IMR-90 (cell line): ENCODE data around the gene AXDND1. TPM values are rescaled to one million over a fixed set of nuclear protein-coding genes. Genes with fewer than 3 reads are reported as not detected.

Experiments used
- ATAC-seq: fragments of 200-7000 bp; cut with Tn5 transposase; 2 replicates; pipeline ENCODE4 v1.9.1; 2020; ENCODE audit warnings: low read depth, mild to moderate bottlenecking, moderate library complexity
- BruUV-seq: library from RNA; stranded (reverse); fragments of 400-500 nt; replicated peaks from 2 replicates; lab custom pipeline; 2021; lab: Mats Ljungman, UMichigan
- CTCF ChIA-PET: fragments of 300-600 bp; formaldehyde crosslinking; extraction: SDS; loops from one replicate; lab custom pipeline; 2021; ENCODE audit warnings: antibody characterized with exemption; lab: Yijun Ruan, JAX
- POLR2A ChIA-PET: fragments of 300-600 bp; sonication (Branson Sonifier 250); formaldehyde crosslinking; loops from one replicate; lab custom pipeline; 2022; ENCODE audit warnings: antibody characterized with exemption; ENCODE audit not compliant: unreplicated experiment; lab: Charles Lee
- DNase-seq: peaks from one replicate; pipeline ENCODE4 v3.0.0; 2013
- H2AFZ ChIP-seq: replicated peaks from 2 replicates; pipeline ENCODE3; 2013; ENCODE audit warnings: low read length, mild to moderate bottlenecking; ENCODE audit not compliant: poor library complexity
- H2AK5ac ChIP-seq: 2 replicates; pipeline ENCODE4 v1.6.1; 2013; ENCODE audit warnings: low read depth, low read length, inconsistent platforms
- H2AK9ac ChIP-seq: replicated peaks from 2 replicates; pipeline ENCODE3; 2013; ENCODE audit warnings: mild to moderate bottlenecking, low read depth, low read length, moderate library complexity; ENCODE audit not compliant: poor library complexity
- H2BK120ac ChIP-seq: 2 replicates; pipeline ENCODE4 v1.6.1; 2013; ENCODE audit warnings: low read depth, low read length, inconsistent platforms
- H2BK15ac ChIP-seq: 3 replicates; pipeline ENCODE4 v1.6.1; 2013; ENCODE audit warnings: low read depth, low read length, inconsistent platforms
- H2BK20ac ChIP-seq: 2 replicates; pipeline ENCODE4 v1.6.1; 2013; ENCODE audit warnings: low read depth, mild to moderate bottlenecking, inconsistent platforms, low read length, moderate library complexity
- H2BK5ac ChIP-seq: 2 replicates; pipeline ENCODE4 v1.6.1; 2013; ENCODE audit warnings: mild to moderate bottlenecking, low read depth, low read length, inconsistent platforms; ENCODE audit not compliant: poor library complexity, severe bottlenecking
- H3K14ac ChIP-seq: replicated peaks from 2 replicates; pipeline ENCODE4 v1.6.1; 2013; ENCODE audit warnings: low read depth, low read length, inconsistent platforms
- H3K18ac ChIP-seq: 2 replicates; pipeline ENCODE4 v1.6.1; 2013; ENCODE audit warnings: low read depth, low read length, control low read depth
- H3K23ac ChIP-seq: 2 replicates; pipeline ENCODE4 v1.6.1; 2013; ENCODE audit warnings: low read depth, low read length, inconsistent platforms
- H3K27ac ChIP-seq: 2 replicates; pipeline ENCODE4 v1.5.1; 2013; ENCODE audit warnings: mild to moderate bottlenecking, control low read depth, low read length; ENCODE audit not compliant: insufficient read depth
- H3K27me3 ChIP-seq: 2 replicates; pipeline ENCODE4 v1.6.1; 2013; ENCODE audit warnings: low read length; ENCODE audit not compliant: control insufficient read depth, insufficient read depth
- H3K36me3 ChIP-seq: 2 replicates; pipeline ENCODE4 v1.6.1; 2013; ENCODE audit warnings: low read length, mixed read lengths; ENCODE audit not compliant: control insufficient read depth, insufficient read depth
- H3K4ac ChIP-seq: 2 replicates; pipeline ENCODE4 v1.6.1; 2013; ENCODE audit warnings: low read depth, low read length, inconsistent platforms
- H3K4me1 ChIP-seq: 2 replicates; pipeline ENCODE4 v1.6.1; 2013; ENCODE audit warnings: low read length, mixed read lengths; ENCODE audit not compliant: control insufficient read depth, insufficient read depth
- H3K4me2 ChIP-seq: 2 replicates; pipeline ENCODE4 v1.6.1; 2013; ENCODE audit warnings: low read depth, mild to moderate bottlenecking, control low read depth, low read length, moderate library complexity
- H3K4me3 ChIP-seq: 2 replicates; pipeline ENCODE4 v1.5.1; 2013; ENCODE audit warnings: low read depth, mild to moderate bottlenecking, control low read depth, low read length, moderate library complexity; ENCODE audit not compliant: insufficient read depth
- H3K56ac ChIP-seq: 2 replicates; pipeline ENCODE4 v1.6.1; 2013; ENCODE audit warnings: low read length, inconsistent platforms; ENCODE audit not compliant: insufficient read depth; ENCODE audit errors: extremely low read depth
- H3K79me1 ChIP-seq, 2 experiments: 2 replicates each; pipeline ENCODE4 v1.6.1; 2013; ENCODE audit warnings: low read length in 2 of 2, inconsistent platforms in 1 of 2, low read depth in 1 of 2
- H3K9ac ChIP-seq: 2 replicates; pipeline ENCODE4 v1.6.1; 2013; ENCODE audit warnings: low read depth, low read length, control low read depth
- H3K9me1 ChIP-seq: 2 replicates; pipeline ENCODE4 v1.6.1; 2013; ENCODE audit warnings: low read length, inconsistent platforms; ENCODE audit not compliant: insufficient read depth
- H3K9me3 ChIP-seq: 2 replicates; pipeline ENCODE4 v1.6.1; 2013; ENCODE audit warnings: low read length; ENCODE audit not compliant: control insufficient read depth, insufficient read depth
- H4K20me1 ChIP-seq: 2 replicates; pipeline ENCODE4 v1.6.1; 2013; ENCODE audit warnings: low read length, inconsistent platforms; ENCODE audit not compliant: insufficient read depth
- H4K5ac ChIP-seq: 2 replicates; pipeline ENCODE4 v1.6.1; 2013; ENCODE audit warnings: mild to moderate bottlenecking, low read depth, low read length, control low read depth
- H4K8ac ChIP-seq, 2 experiments: 2 replicates each; pipeline ENCODE4 v1.6.1; 2013; ENCODE audit warnings: low read depth in 2 of 2, low read length in 2 of 2, control low read depth in 1 of 2, inconsistent platforms in 1 of 2
- H4K91ac ChIP-seq: 2 replicates; pipeline ENCODE4 v1.6.1; 2013; ENCODE audit warnings: low read depth, low read length, inconsistent platforms; ENCODE audit not compliant: insufficient read depth
- whole genome bisulfite sequencing, 2 experiments: methylation state at CpG; one replicate each; pipeline versions ENCODE4 v1.1.5 to v1.1.7; 2013; ENCODE audit warnings: missing lambda C conversion rate in 2 of 2; ENCODE audit not compliant: insufficient read length in 1 of 2; ENCODE audit errors: extremely low coverage in 2 of 2; 5-methylcytosine and 5-hydroxymethylcytosine counted together
- dilution Hi-C: fragments of 300-500 bp; cut with HindIII; formaldehyde crosslinking; loops from one replicate; pipeline ENCODE4 v1.14.3; 2018; ENCODE audit warnings: low sequenced_read_pairs; ENCODE audit not compliant: unreplicated experiment
- in situ Hi-C: fragments of 300-500 bp; cut with MboI; formaldehyde crosslinking; loops from 3 replicates; pipeline ENCODE4 v1.14.3; 2019; ENCODE audit warnings: low sequenced_read_pairs, inconsistent platforms, mixed read lengths
- intact Hi-C: fragments of 100-400 bp; cut with micrococcal nuclease; formaldehyde crosslinking; loops from 2 replicates; pipeline ENCODE4 v1.10.0; 2022
- polyA plus RNA-seq, 3 experiments: library from polyadenylated mRNA; depleted of rRNA; stranded (reverse); fragments of >200 nt; gene quantifications; 2 replicates each; pipeline ENCODE4 v1.2.3, GENCODE V29; 2012; ENCODE audit warnings: low replicate concordance in 1 of 3
- total RNA-seq: library from RNA; depleted of rRNA; stranded (reverse); fragments of >200 nt; gene quantifications from 2 replicates; pipeline ENCODE4 v1.2.3, GENCODE V29; 2012
- TF ChIP-seq, protein P1 (sequence below): conservative IDR thresholded peaks from 2 replicates; pipeline ENCODE4 v1.5.1; 2012; ENCODE audit warnings: mild to moderate bottlenecking, low read depth, low read length, improper control_type of control experiment

Gene AXDND1
- total and polyA plus RNA-seq, 2 of the 4 experiments (the other 2 are of a cell fraction) = not detected

- Histone ChIP-seq H4K8ac (no peak overlapping the region), H3K9ac (no peak overlapping the region), H2AK5ac (no peak overlapping the region), H2BK15ac (no peak overlapping the region), H2BK20ac (no peak overlapping the region), H2AFZ (no peak overlapping the region), H3K9me1 (no peaks in the 10 kb centered on the region), H3K36me3 (no peaks in the 10 kb centered on the region), H3K79me1 (no peaks in the 10 kb centered on the region), H3K4me2 (no peak overlapping the region), H2BK120ac (no peak overlapping the region), H3K9me3 (peaks cover 2% of the 10 kb centered on the region; the same call in 1 of the 2 replicates), H3K4ac (no peak overlapping the region), H3K27me3 (peaks cover 33% of the 10 kb centered on the region), H3K23ac (no peak overlapping the region), H3K4me3 (no peak overlapping the region), H2AK9ac (no peak overlapping the region), H3K27ac (no peak overlapping the region), H2BK5ac (no peak overlapping the region), H4K5ac (no peak overlapping the region), H4K20me1 (no peaks in the 10 kb centered on the region), H3K56ac (no peak overlapping the region), H3K14ac (no peak overlapping the region), H3K18ac (no peak overlapping the region), H3K4me1 (no peaks in the 10 kb centered on the region), H4K91ac (no peak overlapping the region)
- WGBS, 2 experiments = no CpG with 5 or more reads among the region's 11 CpGs
- intact Hi-C loops (no loop called here), in situ Hi-C loops (loop anchor here (25.0 kb wide), 1 partner anchor 328 kb away; no protein-coding TSS in a partner anchor), dilution Hi-C loops (no loop called here)
- BruUV-seq = no TSS peak
- POLR2A ChIA-PET = no interaction called here
- TF ChIP-seq, protein P1, sequence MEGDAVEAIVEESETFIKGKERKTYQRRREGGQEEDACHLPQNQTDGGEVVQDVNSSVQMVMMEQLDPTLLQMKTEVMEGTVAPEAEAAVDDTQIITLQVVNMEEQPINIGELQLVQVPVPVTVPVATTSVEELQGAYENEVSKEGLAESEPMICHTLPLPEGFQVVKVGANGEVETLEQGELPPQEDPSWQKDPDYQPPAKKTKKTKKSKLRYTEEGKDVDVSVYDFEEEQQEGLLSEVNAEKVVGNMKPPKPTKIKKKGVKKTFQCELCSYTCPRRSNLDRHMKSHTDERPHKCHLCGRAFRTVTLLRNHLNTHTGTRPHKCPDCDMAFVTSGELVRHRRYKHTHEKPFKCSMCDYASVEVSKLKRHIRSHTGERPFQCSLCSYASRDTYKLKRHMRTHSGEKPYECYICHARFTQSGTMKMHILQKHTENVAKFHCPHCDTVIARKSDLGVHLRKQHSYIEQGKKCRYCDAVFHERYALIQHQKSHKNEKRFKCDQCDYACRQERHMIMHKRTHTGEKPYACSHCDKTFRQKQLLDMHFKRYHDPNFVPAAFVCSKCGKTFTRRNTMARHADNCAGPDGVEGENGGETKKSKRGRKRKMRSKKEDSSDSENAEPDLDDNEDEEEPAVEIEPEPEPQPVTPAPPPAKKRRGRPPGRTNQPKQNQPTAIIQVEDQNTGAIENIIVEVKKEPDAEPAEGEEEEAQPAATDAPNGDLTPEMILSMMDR = no peak
- ATAC-seq (no peak), DNase-seq (no peak)
- CTCF ChIA-PET = no interaction called here
Observed at GRCh38 chr1:179590671-179591070, 224.9 kb downstream of the AXDND1 start.
